Peyer's patch (tissue), 4 donors: ENCODE measurements around the gene TRPM3. TPM values are rescaled to one million over a fixed set of nuclear protein-coding genes. Genes with fewer than 3 reads are reported as not detected.

Source experiments
- DNase-seq, 3 donors: peaks; one replicate each; pipeline ENCODE4 v3.0.0-alpha.2; 2017 to 2019
- H3K27ac ChIP-seq, 4 donors: fragments of 200-600 bp; sonication (generic); one replicate each; pipeline ENCODE4 v1.5.1; 2016 to 2019
- H3K27me3 ChIP-seq, 2 donors: fragments of 200-600 bp; sonication (generic); one replicate each; pipeline ENCODE4 v1.5.1; 2019
- H3K36me3 ChIP-seq, 3 donors: fragments of 200-600 bp; sonication (generic); one replicate each; pipeline ENCODE4 v1.5.1; 2016 to 2019
- H3K4me1 ChIP-seq, 4 donors: fragments of 200-600 bp; sonication (generic); one replicate each; pipeline ENCODE4 v1.5.1; 2016 to 2019
- H3K4me3 ChIP-seq, 4 donors: fragments of 200-600 bp; sonication (generic); 1 replicate in 3 of 4; 2 replicates in 1 of 4; pipeline ENCODE4 v1.5.1; 2016 to 2019; ENCODE audit warnings: mild to moderate bottlenecking in 1 of 4
- H3K9me3 ChIP-seq, 4 donors: fragments of 200-600 bp; sonication (generic); one replicate each; pipeline ENCODE4 v1.5.1; 2016 to 2019; ENCODE audit warnings: mild to moderate bottlenecking in 1 of 4
- POLR2A ChIP-seq, 2 donors: fragments of 450-650 bp; IDR thresholded peaks; one replicate each; pipeline ENCODE4 v1.5.1; 2017; ENCODE audit warnings: antibody characterized with exemption in 2 of 2, mild to moderate bottlenecking in 2 of 2, moderate library complexity in 2 of 2
- total RNA-seq, 4 donors: library from RNA; depleted of rRNA; stranded (reverse); fragments of >200 nt; gene quantifications; one replicate each; pipeline ENCODE4 v1.1.0, GENCODE V29; 2016
- TF ChIP-seq, protein P1 (sequence below), 6 experiments: fragments of 450-650 bp in 4 of 6; fragments of 200-600 bp in 2 of 6; sonication (generic) in 1 of 6; IDR thresholded peaks; one replicate each; pipeline ENCODE4 v1.5.1; 2017 to 2019; ENCODE audit warnings: antibody characterized with exemption in 6 of 6, mild to moderate bottlenecking in 3 of 6, moderate library complexity in 1 of 6

TRPM3 gene
- total RNA-seq, 4 donors from 2014 or later, result 0.28 to 0.80 TPM; not detected in 2

DNA sequence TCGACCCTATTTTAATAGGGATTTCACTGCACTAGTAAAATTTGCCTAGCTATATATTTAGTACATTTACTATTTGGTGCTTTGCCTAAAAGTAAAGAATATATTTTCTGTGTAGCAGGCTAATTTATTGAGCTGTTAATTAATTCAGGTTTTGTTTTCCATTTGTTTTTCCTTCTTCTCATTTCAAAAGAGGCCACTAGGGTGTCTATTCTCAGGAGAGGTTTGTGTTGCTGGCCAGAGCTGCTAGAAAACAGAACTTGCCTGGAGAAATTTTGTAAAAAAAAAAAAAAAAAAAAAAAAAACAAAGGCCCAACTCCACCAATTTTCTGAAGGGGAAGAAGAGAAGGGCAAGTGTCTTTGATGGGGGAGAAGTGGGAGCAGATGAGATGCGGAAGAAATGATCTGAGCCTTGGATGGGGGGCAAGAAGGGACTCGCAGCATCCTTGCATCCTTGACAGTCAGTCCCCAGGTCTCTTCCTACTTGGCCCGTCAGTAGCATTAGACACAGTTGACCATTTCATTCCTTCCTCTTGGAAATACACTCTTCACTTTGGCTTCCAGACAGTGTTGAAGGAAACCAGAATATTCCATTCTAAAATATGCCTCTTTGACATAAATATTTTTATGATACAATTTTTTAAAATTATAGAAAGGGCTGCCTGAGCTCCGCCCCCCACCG is 318.5 kb downstream of the TRPM3 start:
- no peak overlapping the region for H3K27ac ChIP-seq
- H3K4me3 ChIP-seq, result no peak overlapping the region
- no peaks in the 10 kb centered on the region for H3K4me1 ChIP-seq
- no peak for DNase-seq
- TF ChIP-seq, protein P1, sequence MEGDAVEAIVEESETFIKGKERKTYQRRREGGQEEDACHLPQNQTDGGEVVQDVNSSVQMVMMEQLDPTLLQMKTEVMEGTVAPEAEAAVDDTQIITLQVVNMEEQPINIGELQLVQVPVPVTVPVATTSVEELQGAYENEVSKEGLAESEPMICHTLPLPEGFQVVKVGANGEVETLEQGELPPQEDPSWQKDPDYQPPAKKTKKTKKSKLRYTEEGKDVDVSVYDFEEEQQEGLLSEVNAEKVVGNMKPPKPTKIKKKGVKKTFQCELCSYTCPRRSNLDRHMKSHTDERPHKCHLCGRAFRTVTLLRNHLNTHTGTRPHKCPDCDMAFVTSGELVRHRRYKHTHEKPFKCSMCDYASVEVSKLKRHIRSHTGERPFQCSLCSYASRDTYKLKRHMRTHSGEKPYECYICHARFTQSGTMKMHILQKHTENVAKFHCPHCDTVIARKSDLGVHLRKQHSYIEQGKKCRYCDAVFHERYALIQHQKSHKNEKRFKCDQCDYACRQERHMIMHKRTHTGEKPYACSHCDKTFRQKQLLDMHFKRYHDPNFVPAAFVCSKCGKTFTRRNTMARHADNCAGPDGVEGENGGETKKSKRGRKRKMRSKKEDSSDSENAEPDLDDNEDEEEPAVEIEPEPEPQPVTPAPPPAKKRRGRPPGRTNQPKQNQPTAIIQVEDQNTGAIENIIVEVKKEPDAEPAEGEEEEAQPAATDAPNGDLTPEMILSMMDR (IDR thresholded peaks at IDR 0.05), result no peak
- TF ChIP-seq POLR2A (IDR thresholded peaks at IDR 0.05), result no peak
- H3K36me3 ChIP-seq, result no peaks in the 10 kb centered on the region
- no peaks in the 10 kb centered on the region for H3K9me3 ChIP-seq
- H3K27me3 ChIP-seq, result no peaks in the 10 kb centered on the region

DNA sequence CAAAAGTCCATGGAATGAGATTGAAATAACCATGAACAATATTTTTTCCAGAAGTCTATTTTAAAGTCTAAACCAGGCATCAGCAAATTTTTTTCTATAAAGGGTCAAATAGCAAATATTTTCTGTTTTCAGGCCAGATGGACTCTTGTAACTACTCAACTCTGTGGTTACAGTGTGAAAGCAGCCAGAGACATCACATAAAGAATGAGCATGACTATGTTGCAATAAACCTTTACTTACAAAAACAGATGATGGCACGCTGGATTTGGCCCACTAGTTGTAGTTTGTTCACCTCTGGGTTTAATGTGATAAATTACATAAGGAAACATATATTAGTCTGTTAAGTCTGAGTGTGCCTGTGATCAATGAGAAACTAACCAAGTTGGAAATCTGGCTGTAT is 319.2 kb downstream of the TRPM3 start:
- H3K4me1 ChIP-seq, result no peaks in the 10 kb centered on the region
- no peaks in the 10 kb centered on the region for H3K9me3 ChIP-seq
- no peak for TF ChIP-seq POLR2A (IDR thresholded peaks at IDR 0.05)
- TF ChIP-seq, protein P1 (IDR thresholded peaks at IDR 0.05), result no peak
- H3K4me3 ChIP-seq, result no peak overlapping the region
- H3K36me3 ChIP-seq, result no peaks in the 10 kb centered on the region
- no peaks in the 10 kb centered on the region for H3K27me3 ChIP-seq
- H3K27ac ChIP-seq, result no peak overlapping the region
- no peak for DNase-seq

DNA sequence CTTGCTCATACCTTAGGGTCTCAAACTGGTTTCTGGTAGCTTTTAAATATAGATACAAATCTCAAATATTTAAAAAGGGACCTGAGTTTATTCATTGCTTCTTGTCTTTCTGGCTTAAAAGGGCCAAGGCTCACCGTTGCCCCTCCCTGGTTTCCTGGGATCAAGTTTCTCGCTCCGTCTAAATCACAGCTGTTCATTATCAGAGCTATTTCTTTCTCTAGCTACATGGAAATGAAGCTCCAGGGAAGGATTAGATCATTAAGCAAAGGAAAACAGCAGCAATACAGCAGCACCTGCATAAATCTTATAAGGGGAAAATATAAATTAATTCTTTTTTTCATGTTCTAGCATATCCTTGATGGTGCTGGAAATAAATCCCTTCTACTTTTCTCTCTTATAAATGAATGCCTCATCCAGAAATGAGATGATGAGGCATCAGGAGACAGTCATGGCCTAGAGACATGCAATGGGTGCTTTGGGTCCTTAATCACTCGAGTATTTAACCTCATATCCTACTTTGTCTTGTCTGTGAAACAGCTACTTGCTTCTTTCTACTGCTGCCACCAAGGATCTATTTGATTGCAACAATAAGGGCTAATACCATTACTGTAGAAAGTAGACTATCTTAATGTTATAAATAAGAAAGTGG is 320.1 kb downstream of the TRPM3 start:
- no peak for TF ChIP-seq POLR2A (IDR thresholded peaks at IDR 0.05)
- TF ChIP-seq, protein P1 (IDR thresholded peaks at IDR 0.05), result no peak
- Histone ChIP-seq H3K27me3 (no peaks in the 10 kb centered on the region), H3K36me3 (no peaks in the 10 kb centered on the region), H3K4me1 (no peaks in the 10 kb centered on the region), H3K4me3 (no peak overlapping the region), H3K27ac (no peak overlapping the region), H3K9me3 (no peaks in the 10 kb centered on the region)
- DNase-seq, result no peak

DNA sequence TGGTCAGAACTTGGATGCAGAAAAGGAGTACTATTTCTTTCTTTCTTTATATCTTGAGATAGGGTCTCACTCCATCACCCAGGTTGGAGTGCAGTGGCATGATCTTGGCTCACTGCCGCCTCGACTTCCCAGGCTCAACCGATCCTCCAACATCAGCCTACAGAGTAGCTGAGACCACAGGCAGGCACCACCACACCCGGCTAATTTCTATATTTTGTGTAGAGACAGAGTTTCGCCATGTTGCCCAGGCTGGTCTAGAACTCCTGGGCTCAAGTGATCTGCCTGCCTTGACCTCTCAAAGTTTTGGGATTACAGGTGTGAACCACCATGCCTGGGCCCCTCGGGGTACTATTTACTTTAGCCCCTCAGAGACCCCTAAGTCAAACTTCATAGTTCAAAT is 323.4 kb downstream of the TRPM3 start:
- Histone ChIP-seq H3K9me3 (no peaks in the 10 kb centered on the region), H3K36me3 (no peaks in the 10 kb centered on the region), H3K4me1 (no peaks in the 10 kb centered on the region), H3K27ac (no peak overlapping the region), H3K27me3 (no peaks in the 10 kb centered on the region), H3K4me3 (no peak overlapping the region)
- no peak for DNase-seq
- no peak for TF ChIP-seq POLR2A (IDR thresholded peaks at IDR 0.05)
- TF ChIP-seq, protein P1 (IDR thresholded peaks at IDR 0.05), result no peak

DNA sequence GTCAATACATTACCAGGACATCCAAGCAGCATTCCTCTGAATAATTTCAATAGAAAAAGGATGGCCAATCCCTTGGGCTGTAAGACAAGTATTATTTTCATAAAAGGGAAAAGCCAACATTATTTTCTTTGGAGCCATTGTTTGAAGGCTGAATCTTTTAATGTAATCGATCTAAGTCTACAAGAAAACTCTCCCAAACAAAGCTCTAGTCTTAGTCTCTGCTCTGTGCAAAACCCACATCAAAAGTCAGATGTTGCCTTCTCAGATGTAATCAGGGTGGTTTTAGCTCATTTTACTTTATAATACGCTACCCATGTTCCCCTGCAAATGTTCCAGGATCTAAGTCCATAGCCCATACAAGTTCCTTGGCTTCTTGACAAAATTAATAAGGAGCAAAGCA is 325.6 kb downstream of the TRPM3 start:
- Histone ChIP-seq H3K27me3 (no peaks in the 10 kb centered on the region), H3K27ac (no peak overlapping the region), H3K36me3 (no peaks in the 10 kb centered on the region), H3K4me1 (no peaks in the 10 kb centered on the region), H3K9me3 (no peaks in the 10 kb centered on the region), H3K4me3 (no peak overlapping the region)
- no peak for DNase-seq
- TF ChIP-seq, protein P1 (IDR thresholded peaks at IDR 0.05), result no peak
- TF ChIP-seq POLR2A (IDR thresholded peaks at IDR 0.05), result no peak
